SK-N-SH (cell line): Measurements from ENCODE around the gene STAT6.

ENCODE experiments used
- CHD2 ChIP-seq: fragments of 150-350 bp; IDR thresholded peaks from 2 replicates; pipeline ENCODE4 v1.6.1; 2018; ENCODE audit warnings: low read length; ENCODE audit not compliant: partially characterized antibody
- CTCF ChIP-seq: fragments of 200-600 bp; sonication (generic); IDR thresholded peaks from 2 replicates; pipeline ENCODE4 v1.6.1; 2017; ENCODE audit warnings: antibody characterized with exemption, mild to moderate bottlenecking, moderate library complexity
- EP300 ChIP-seq, 2 experiments: IDR thresholded peaks; 2 replicates each; pipeline versions ENCODE4 v1.4.0 to v1.6.1; 2012; ENCODE audit warnings: borderline replicate concordance in 1 of 2, low read depth in 1 of 2, low read length in 1 of 2
- GABPA ChIP-seq: IDR thresholded peaks from 2 replicates; pipeline ENCODE4 v1.4.0; 2012; ENCODE audit warnings: low read depth, mild to moderate bottlenecking
- JUND ChIP-seq: IDR thresholded peaks from 2 replicates; pipeline ENCODE4 v1.4.0; 2012
- MAX ChIP-seq: IDR thresholded peaks from 2 replicates; pipeline ENCODE4 v1.4.0; 2012; ENCODE audit warnings: low read depth
- NRF1 ChIP-seq: IDR thresholded peaks from 2 replicates; pipeline ENCODE4 v1.6.1; 2012; ENCODE audit warnings: low read depth, mild to moderate bottlenecking, low read length
- POLR2AphosphoS5 ChIP-seq: IDR thresholded peaks from 2 replicates; pipeline ENCODE4 v1.6.1; 2012; ENCODE audit warnings: low read depth, low read length
- REST ChIP-seq: IDR thresholded peaks from 2 replicates; pipeline ENCODE4 v1.6.1; 2012; ENCODE audit warnings: mild to moderate bottlenecking, low read depth, low read length, moderate library complexity
- RXRA ChIP-seq: IDR thresholded peaks from 2 replicates; pipeline ENCODE4 v1.4.0; 2012; ENCODE audit warnings: low read depth, mild to moderate bottlenecking, borderline replicate concordance
- SMC3 ChIP-seq: IDR thresholded peaks from 2 replicates; pipeline ENCODE4 v1.6.1; 2012; ENCODE audit warnings: low read depth, low read length, improper control_type of control experiment
- TAF1 ChIP-seq: IDR thresholded peaks from 2 replicates; pipeline ENCODE4 v1.6.1; 2012; ENCODE audit warnings: low read depth, mild to moderate bottlenecking, low read length, moderate library complexity, borderline replicate concordance

GRCh38 chr12:57151741-57152630, 40.8 kb upstream of the STAT6 start:
- TF ChIP-seq CTCF (no peak), EP300 (IDR thresholded peaks at IDR 0.05; ENCODE audit: borderline replicate concordance in 1 of 2, low read depth in 1 of 2, low read length in 1 of 2) (no peak), POLR2AphosphoS5 (peak; percentile 18; the same call in 1 of the 2 replicates), JUND (no peak), REST (no peak), TAF1 (no peak), CHD2 (no peak), MAX (no peak), SMC3 (no peak), NRF1 (no peak), GABPA (no peak), RXRA (no peak)
